Right atrium auricular region (tissue), 2 donors: ENCODE results near the gene ZNF460. TPM values are rescaled to one million over a fixed set of nuclear protein-coding genes. Genes with fewer than 3 reads are reported as not detected.
"Not testable (repeated sequence)": the region's sequence is repeated elsewhere in the genome, so short reads cannot be mapped to it uniquely, and the experiment has no call there.

Experiments used
- DNase-seq: peaks from one replicate; pipeline ENCODE4 v3.0.0-alpha.2; 2019; ENCODE audit warnings: low spot score
- H3K27ac ChIP-seq, 2 donors: fragments of 200-600 bp; sonication (generic); 1 replicate in 1 of 2; 2 replicates in 1 of 2; pipeline ENCODE4 v1.5.1; 2016 to 2019
- H3K27me3 ChIP-seq, 2 donors: fragments of 200-600 bp; sonication (generic); one replicate each; pipeline versions ENCODE4 v1.5.1 to v1.6.0; 2017 to 2019
- H3K36me3 ChIP-seq: fragments of 200-600 bp; sonication (generic); one replicate; pipeline ENCODE4 v1.5.1; 2016
- H3K4me1 ChIP-seq, 2 donors: fragments of 200-600 bp; sonication (generic); one replicate each; pipeline versions ENCODE4 v1.5.1 to v1.6.0; 2017 to 2019
- H3K4me3 ChIP-seq, 2 donors: fragments of 200-600 bp; sonication (generic); 1 replicate in 1 of 2; 2 replicates in 1 of 2; pipeline ENCODE4 v1.5.1; 2017 to 2019; ENCODE audit warnings: mild to moderate bottlenecking in 1 of 2, moderate library complexity in 1 of 2
- H3K9me3 ChIP-seq, 2 donors: fragments of 200-600 bp; sonication (generic); one replicate each; pipeline ENCODE4 v1.5.1; 2019
- total RNA-seq, 2 donors: library from RNA; depleted of rRNA; stranded (reverse); fragments of >200 nt; gene quantifications; one replicate each; pipeline ENCODE4 v1.1.0, GENCODE V29; 2016
- TF ChIP-seq, protein P1 (sequence below), 2 donors: fragments of 200-600 bp; sonication (generic); IDR thresholded peaks; one replicate each; pipeline ENCODE4 v1.5.1; 2019; ENCODE audit warnings: antibody characterized with exemption in 2 of 2

ZNF460 gene
- total RNA-seq, 2 donors from 2014 or later, result 34.7 to 38.3 TPM

GRCh38 chr19:57249329-57249728 lies 31.0 kb upstream of the ZNF460 start:
- H3K9me3 ChIP-seq, result no peaks in the 10 kb centered on the region
- no peak for DNase-seq
- no peak overlapping the region for H3K4me3 ChIP-seq
- no peaks in the 10 kb centered on the region for H3K4me1 ChIP-seq
- TF ChIP-seq, protein P1, sequence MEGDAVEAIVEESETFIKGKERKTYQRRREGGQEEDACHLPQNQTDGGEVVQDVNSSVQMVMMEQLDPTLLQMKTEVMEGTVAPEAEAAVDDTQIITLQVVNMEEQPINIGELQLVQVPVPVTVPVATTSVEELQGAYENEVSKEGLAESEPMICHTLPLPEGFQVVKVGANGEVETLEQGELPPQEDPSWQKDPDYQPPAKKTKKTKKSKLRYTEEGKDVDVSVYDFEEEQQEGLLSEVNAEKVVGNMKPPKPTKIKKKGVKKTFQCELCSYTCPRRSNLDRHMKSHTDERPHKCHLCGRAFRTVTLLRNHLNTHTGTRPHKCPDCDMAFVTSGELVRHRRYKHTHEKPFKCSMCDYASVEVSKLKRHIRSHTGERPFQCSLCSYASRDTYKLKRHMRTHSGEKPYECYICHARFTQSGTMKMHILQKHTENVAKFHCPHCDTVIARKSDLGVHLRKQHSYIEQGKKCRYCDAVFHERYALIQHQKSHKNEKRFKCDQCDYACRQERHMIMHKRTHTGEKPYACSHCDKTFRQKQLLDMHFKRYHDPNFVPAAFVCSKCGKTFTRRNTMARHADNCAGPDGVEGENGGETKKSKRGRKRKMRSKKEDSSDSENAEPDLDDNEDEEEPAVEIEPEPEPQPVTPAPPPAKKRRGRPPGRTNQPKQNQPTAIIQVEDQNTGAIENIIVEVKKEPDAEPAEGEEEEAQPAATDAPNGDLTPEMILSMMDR (IDR thresholded peaks at IDR 0.05), result no peak
- H3K27ac ChIP-seq, result no peak overlapping the region
- H3K36me3 ChIP-seq, result peaks cover 62% of the 10 kb centered on the region
- H3K27me3 ChIP-seq, result no peaks in the 10 kb centered on the region

DNA sequence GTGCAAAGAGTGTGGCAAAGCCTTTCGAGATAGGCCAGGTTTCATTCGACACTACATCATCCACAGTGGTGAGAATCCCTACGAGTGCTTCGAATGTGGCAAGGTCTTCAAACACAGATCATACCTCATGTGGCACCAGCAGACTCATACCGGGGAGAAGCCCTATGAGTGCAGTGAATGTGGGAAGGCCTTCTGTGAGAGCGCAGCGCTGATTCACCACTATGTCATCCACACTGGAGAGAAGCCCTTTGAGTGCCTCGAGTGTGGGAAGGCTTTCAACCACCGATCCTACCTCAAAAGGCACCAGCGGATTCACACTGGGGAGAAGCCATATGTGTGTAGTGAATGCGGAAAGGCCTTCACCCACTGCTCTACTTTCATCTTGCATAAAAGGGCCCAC lies 26.5 kb upstream of the ZNF460 start:
- peaks cover 38% of the 10 kb centered on the region for H3K36me3 ChIP-seq
- H3K9me3 ChIP-seq, H3K27me3 ChIP-seq, H3K27ac ChIP-seq, H3K4me1 ChIP-seq, DNase-seq, H3K4me3 ChIP-seq: not testable (repeated sequence)

DNA sequence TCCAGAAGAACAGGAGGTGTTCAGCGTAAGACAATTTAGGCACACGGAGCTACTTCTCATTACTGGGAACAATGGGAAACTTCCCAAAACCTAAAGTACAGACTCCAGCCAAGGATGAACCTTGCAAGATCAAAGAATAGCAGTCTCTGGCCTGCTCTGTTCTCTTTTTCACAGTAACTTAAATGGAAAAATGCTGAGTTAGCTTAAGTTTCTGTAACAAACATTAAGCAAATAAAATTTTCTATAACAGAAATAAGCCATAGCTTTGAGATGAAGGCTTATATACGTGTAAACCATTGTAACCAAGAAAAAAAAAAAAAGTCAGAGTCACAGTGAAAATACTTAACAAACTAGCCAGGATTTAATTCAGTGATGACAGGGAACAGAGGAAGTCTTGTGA lies 18.2 kb upstream of the ZNF460 start:
- no peak overlapping the region for H3K4me3 ChIP-seq
- H3K27me3 ChIP-seq, result no peaks in the 10 kb centered on the region
- peaks cover 4% of the 10 kb centered on the region for H3K36me3 ChIP-seq
- no peak for DNase-seq
- no peaks in the 10 kb centered on the region for H3K9me3 ChIP-seq
- no peak overlapping the region for H3K27ac ChIP-seq
- no peaks in the 10 kb centered on the region for H3K4me1 ChIP-seq
- TF ChIP-seq, protein P1 (IDR thresholded peaks at IDR 0.05), result no peak

- Histone ChIP-seq H3K27me3 (no peaks in the 10 kb centered on the region), H3K4me3 (no peak overlapping the region)
Measured at GRCh38 chr19:57263244-57263741, 17.0 kb upstream of the ZNF460 start.

GRCh38 chr19:57267291-57267690 lies 13.0 kb upstream of the ZNF460 start:
- Histone ChIP-seq H3K4me3 (no peak overlapping the region), H3K9me3 (no peaks in the 10 kb centered on the region), H3K4me1 (no peaks in the 10 kb centered on the region), H3K36me3 (peaks cover 11% of the 10 kb centered on the region), H3K27ac (no peak overlapping the region), H3K27me3 (no peaks in the 10 kb centered on the region)
- DNase-seq, result no peak
- TF ChIP-seq, protein P1 (IDR thresholded peaks at IDR 0.05), result no peak

More at GRCh38 chr19:57263244-57263741, 17.0 kb upstream of the ZNF460 start:
- no peak for DNase-seq
- H3K4me1 ChIP-seq, result no peaks in the 10 kb centered on the region
- no peak overlapping the region for H3K27ac ChIP-seq
- H3K9me3 ChIP-seq, result no peaks in the 10 kb centered on the region
- peaks cover 5% of the 10 kb centered on the region for H3K36me3 ChIP-seq
- TF ChIP-seq, protein P1 (IDR thresholded peaks at IDR 0.05), result no peak

GRCh38 chr19:57269515-57270250 lies 10.6 kb upstream of the ZNF460 start:
- Histone ChIP-seq H3K36me3 (peaks cover 7% of the 10 kb centered on the region), H3K4me3 (no peak overlapping the region), H3K4me1 (no peaks in the 10 kb centered on the region), H3K27me3 (no peaks in the 10 kb centered on the region), H3K9me3 (no peaks in the 10 kb centered on the region), H3K27ac (no peak overlapping the region)
- TF ChIP-seq, protein P1 (IDR thresholded peaks at IDR 0.05), result no peak
- DNase-seq, result no peak
